Body of pancreas (tissue), 4 donors: ENCODE data around the gene G6PC1.
"Not testable (repeated sequence)": the region's sequence is repeated elsewhere in the genome, so short reads cannot be mapped to it uniquely, and the experiment has no call there.

Experiments
- CTCF ChIP-seq, 7 experiments: fragments of 450-650 bp in 4 of 7; fragments of 200-600 bp in 3 of 7; sonication (generic) in 3 of 7; IDR thresholded peaks; one replicate each; pipeline ENCODE4 v1.5.1; 2016 to 2019; ENCODE audit warnings: antibody characterized with exemption in 7 of 7
- POLR2A ChIP-seq, 3 donors: fragments of 450-650 bp; IDR thresholded peaks; one replicate each; pipeline ENCODE4 v1.6.1; 2016; ENCODE audit warnings: antibody characterized with exemption in 3 of 3, mild to moderate bottlenecking in 2 of 3

- TF ChIP-seq CTCF, POLR2A (IDR thresholded peaks at IDR 0.05): not testable (repeated sequence)
Observed at GRCh38 chr17:42923472-42923871, 22.9 kb downstream of the G6PC1 start.
